Natural killer cell (primary cell): Measurements from ENCODE around the gene RREB1. TPM values are rescaled to one million over a fixed set of nuclear protein-coding genes. Genes with fewer than 3 reads are reported as not detected.

ENCODE experiments used
- ATAC-seq, 3 donors: fragments of 150-1000 bp in 2 of 3; fragments of 200-7000 bp in 1 of 3; cut with Tn5 transposase; 1 replicate in 1 of 3; 2 replicates in 2 of 3; pipeline ENCODE4 v1.10.0; 2021; ENCODE audit warnings: mild to moderate bottlenecking in 2 of 3, moderate library complexity in 2 of 3
- DNase-seq, 2 donors: peaks; one replicate each; pipeline versions ENCODE4 v3.0.0 to v3.0.0-alpha.2; 2013 to 2021; ENCODE audit warnings: mixed read lengths in 1 of 2
- H3K27ac ChIP-seq: one replicate; pipeline ENCODE4 v1.5.1; 2013; ENCODE audit warnings: mild to moderate bottlenecking, low read length
- H3K27me3 ChIP-seq: one replicate; pipeline ENCODE4 v1.6.1; 2013; ENCODE audit warnings: low read length; ENCODE audit not compliant: control insufficient read depth, insufficient read depth
- H3K36me3 ChIP-seq: one replicate; pipeline ENCODE4 v1.6.1; 2013; ENCODE audit warnings: low read length; ENCODE audit not compliant: control insufficient read depth, insufficient read depth
- H3K4me1 ChIP-seq: one replicate; pipeline ENCODE4 v1.6.1; 2013; ENCODE audit warnings: low read length; ENCODE audit not compliant: control insufficient read depth, insufficient read depth
- H3K4me3 ChIP-seq: one replicate; pipeline ENCODE4 v1.5.1; 2013; ENCODE audit warnings: low read length
- H3K9me3 ChIP-seq: one replicate; pipeline ENCODE4 v1.6.1; 2013; ENCODE audit warnings: low read length; ENCODE audit not compliant: control insufficient read depth, insufficient read depth
- H3K27ac Mint-ChIP-seq, 2 donors: one replicate each; pipeline ENCODE4 v1.8.0; 2022; ENCODE audit warnings: mild to moderate bottlenecking in 2 of 2, mixed read lengths in 2 of 2, moderate library complexity in 1 of 2
- H3K27me3 Mint-ChIP-seq, 2 donors: one replicate each; pipeline ENCODE4 v1.8.0; 2022; ENCODE audit warnings: low read depth in 2 of 2, mixed read lengths in 2 of 2
- H3K36me3 Mint-ChIP-seq: one replicate; pipeline ENCODE4 v1.8.0; 2022; ENCODE audit warnings: mixed read lengths
- H3K4me1 Mint-ChIP-seq, 2 donors: one replicate each; pipeline ENCODE4 v1.8.0; 2022; ENCODE audit warnings: mixed read lengths in 2 of 2
- H3K4me3 Mint-ChIP-seq: one replicate; pipeline ENCODE4 v1.8.0; 2022; ENCODE audit warnings: mild to moderate bottlenecking, moderate library complexity, mixed read lengths
- H3K9me3 Mint-ChIP-seq, 2 donors: one replicate each; pipeline ENCODE4 v1.8.0; 2022; ENCODE audit warnings: mixed read lengths in 2 of 2
- WGBS: methylation state at CpG from one replicate; pipeline ENCODE4 v1.1.7; 2013; ENCODE audit warnings: missing lambda C conversion rate; ENCODE audit not compliant: insufficient coverage; 5-methylcytosine and 5-hydroxymethylcytosine counted together
- intact Hi-C: fragments of 100-400 bp; cut with micrococcal nuclease; formaldehyde crosslinking; loops from one replicate; pipeline ENCODE4 v1.14.2; 2022
- total RNA-seq, 4 donors: library from RNA; stranded (reverse); fragments of 120-200 nt in 1 of 4; gene quantifications; one replicate each; pipeline versions ENCODE4 v1.2.3 to v1.2.4, GENCODE V29; 2013 to 2022
- TF ChIP-seq, protein P1 (sequence below): fragments of 200-600 bp; IDR thresholded peaks from one replicate; pipeline ENCODE4 v1.8.0; 2022; ENCODE audit warnings: antibody characterized with exemption

The RREB1 gene
- total RNA-seq, 3 donors from 2014 or later (not counting 1 experiment from before 2014, with no cell fraction given): 42.2 to 51.8 (median 44.0) TPM

DNA sequence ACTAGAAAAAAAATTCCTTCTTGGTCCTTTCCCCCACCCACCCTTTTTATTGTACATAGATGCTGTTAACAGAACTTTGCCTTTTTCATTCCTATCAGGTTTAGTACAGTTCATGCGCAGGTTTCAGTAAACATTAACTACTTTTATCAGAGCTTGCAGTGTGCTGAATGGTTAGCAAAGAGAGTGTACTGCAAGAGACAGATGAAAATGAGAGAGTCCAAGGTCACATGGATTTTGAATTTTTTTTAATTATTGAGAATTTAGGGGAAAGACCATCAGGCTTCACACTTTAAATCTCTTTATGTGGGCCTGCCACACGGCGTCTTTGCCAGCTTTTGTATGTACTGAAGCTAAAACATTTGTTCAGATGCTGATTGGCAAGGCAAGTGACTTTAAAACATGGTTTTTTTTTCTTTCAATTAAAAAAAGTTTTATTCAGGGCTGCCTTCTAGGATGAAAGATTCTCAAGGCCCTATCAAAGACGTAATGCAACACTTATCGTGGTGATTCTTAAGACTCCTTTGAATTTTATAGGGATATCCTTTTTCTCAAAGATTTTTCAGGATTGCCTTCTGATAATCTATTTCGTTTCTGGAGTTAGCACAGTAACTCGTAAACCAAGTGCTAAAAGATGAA lies 32.2 kb downstream of the RREB1 start:
- H3K27ac Mint-ChIP-seq: peak overlapping the region; percentile 70 to 85
- TF ChIP-seq, protein P1, sequence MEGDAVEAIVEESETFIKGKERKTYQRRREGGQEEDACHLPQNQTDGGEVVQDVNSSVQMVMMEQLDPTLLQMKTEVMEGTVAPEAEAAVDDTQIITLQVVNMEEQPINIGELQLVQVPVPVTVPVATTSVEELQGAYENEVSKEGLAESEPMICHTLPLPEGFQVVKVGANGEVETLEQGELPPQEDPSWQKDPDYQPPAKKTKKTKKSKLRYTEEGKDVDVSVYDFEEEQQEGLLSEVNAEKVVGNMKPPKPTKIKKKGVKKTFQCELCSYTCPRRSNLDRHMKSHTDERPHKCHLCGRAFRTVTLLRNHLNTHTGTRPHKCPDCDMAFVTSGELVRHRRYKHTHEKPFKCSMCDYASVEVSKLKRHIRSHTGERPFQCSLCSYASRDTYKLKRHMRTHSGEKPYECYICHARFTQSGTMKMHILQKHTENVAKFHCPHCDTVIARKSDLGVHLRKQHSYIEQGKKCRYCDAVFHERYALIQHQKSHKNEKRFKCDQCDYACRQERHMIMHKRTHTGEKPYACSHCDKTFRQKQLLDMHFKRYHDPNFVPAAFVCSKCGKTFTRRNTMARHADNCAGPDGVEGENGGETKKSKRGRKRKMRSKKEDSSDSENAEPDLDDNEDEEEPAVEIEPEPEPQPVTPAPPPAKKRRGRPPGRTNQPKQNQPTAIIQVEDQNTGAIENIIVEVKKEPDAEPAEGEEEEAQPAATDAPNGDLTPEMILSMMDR: no peak
- H3K4me1 ChIP-seq: peaks cover 26% of the 10 kb centered on the region
- DNase-seq: no peak
- peaks cover 47 to 49% of the 10 kb centered on the region in 2 donors for H3K4me1 Mint-ChIP-seq
- H3K27me3 Mint-ChIP-seq: no peaks in the 10 kb centered on the region
- ATAC-seq: no peak
- no peaks in the 10 kb centered on the region for H3K9me3 Mint-ChIP-seq
- no peaks in the 10 kb centered on the region for H3K36me3 ChIP-seq
- no peak overlapping the region for H3K27ac ChIP-seq
- H3K9me3 ChIP-seq: no peaks in the 10 kb centered on the region
- no peak overlapping the region for H3K4me3 ChIP-seq
- intact Hi-C loops: loop anchor here (2.0 kb wide), 1 partner anchor 15 kb away; no protein-coding TSS in a partner anchor
- WGBS: 99% methylated on average over 6 of the region's 7 CpGs
- H3K36me3 Mint-ChIP-seq: no peaks in the 10 kb centered on the region
- H3K4me3 Mint-ChIP-seq: peak overlapping the region; percentile 89
- H3K27me3 ChIP-seq: no peaks in the 10 kb centered on the region

DNA sequence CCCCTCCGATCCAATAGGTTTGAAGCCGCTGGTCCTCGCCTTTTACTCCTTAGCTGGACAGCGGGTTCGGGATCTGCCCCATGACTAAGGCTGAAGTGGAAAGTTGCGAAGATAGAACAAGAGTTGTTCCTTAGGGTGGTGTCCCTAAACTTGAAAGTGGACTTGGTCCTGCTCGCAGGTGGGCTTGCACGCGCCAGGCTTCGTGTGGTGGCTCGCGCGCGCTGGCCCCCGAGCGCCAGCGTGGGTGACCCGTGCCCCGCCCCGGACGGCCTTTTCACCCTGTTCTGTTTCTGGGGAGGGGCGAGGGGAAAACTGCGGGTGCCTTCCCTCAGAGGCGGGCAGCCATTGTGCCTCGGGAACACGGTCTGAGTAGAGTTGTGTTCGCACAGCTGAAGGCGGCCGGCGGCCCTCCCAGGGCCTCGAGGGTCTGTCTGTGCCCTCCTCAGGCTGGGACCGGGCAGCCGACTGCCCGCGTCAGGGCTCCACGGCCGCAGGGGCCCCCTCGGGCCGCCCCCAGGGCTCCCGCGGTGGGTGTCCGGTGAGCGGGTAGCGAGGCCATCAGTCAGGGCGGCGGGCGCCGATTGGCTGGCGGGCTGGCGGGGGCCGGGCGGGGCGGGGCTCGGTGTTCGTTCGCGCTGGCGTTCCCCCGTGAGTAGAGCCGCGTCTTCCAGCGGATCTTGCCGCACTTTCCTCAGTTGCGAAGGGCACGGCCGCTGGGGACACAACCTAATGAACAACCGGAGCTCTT lies 33.0 kb downstream of the RREB1 start:
- Histone ChIP-seq H3K36me3 (no peaks in the 10 kb centered on the region), H3K27me3 (no peaks in the 10 kb centered on the region), H3K27ac (peak overlapping the region; percentile 72), H3K4me1 (peaks cover 31% of the 10 kb centered on the region), H3K4me3 (peak overlapping the region; percentile 64), H3K9me3 (no peaks in the 10 kb centered on the region)
- H3K36me3 Mint-ChIP-seq: no peaks in the 10 kb centered on the region
- 6% methylated on average over 66 of the region's 67 CpGs for WGBS
- intact Hi-C loops: loop anchor here (2.0 kb wide), 1 partner anchor 14 kb away; no protein-coding TSS in a partner anchor
- H3K4me1 Mint-ChIP-seq: peaks cover 47 to 52% of the 10 kb centered on the region in 2 donors
- H3K9me3 Mint-ChIP-seq: no peaks in the 10 kb centered on the region
- H3K4me3 Mint-ChIP-seq: peak overlapping the region; percentile 89
- peak overlapping the region; percentile 70 to 85 for H3K27ac Mint-ChIP-seq
- DNase-seq (peak; percentile 84 to 85), ATAC-seq (peak; percentile 93 to 96 (median 96))
- TF ChIP-seq, protein P1: no peak
- H3K27me3 Mint-ChIP-seq: no peaks in the 10 kb centered on the region

DNA sequence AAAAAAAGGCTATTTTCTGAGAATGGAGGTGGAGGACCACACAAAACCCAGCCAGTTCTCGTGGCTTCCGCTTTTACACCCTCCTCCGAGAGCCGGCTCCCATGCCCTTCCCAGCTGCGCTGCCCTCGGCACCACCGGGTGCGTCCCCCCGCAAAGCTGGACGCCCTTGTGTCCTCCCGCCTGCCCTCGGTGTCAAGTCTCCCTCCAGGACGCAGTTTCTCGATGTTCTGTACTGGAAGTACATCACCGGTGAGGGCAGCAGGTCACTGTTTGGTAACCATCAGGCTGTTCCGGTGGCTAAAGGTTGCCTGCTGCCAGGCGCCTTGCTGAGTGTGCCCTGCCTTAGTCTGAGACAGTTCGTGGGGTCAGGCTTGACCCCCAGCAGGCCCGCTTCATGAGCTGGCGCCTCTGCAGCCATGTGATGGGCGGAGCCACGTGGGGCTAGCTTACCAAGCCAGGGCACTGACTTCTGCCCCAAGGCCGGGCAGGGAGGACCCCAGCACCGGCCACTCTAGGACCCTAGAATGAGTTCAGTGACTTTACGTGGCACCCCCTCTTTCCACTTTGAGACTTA lies 34.6 kb downstream of the RREB1 start:
- TF ChIP-seq, protein P1: no peak
- Mint-ChIP-seq H3K36me3 (no peaks in the 10 kb centered on the region), H3K9me3 (no peaks in the 10 kb centered on the region), H3K27me3 (no peaks in the 10 kb centered on the region), H3K4me1 (peaks cover 54 to 58% of the 10 kb centered on the region in 2 donors), H3K27ac (peak overlapping the region; percentile 11 to 18), H3K4me3 (peak overlapping the region; percentile 17)
- 97% methylated on average over 25 of the region's 25 CpGs for WGBS
- H3K4me1 ChIP-seq: peaks cover 38% of the 10 kb centered on the region
- DNase-seq (no peak), ATAC-seq (no peak)
- H3K36me3 ChIP-seq: no peaks in the 10 kb centered on the region
- intact Hi-C loops: no loop called here
- no peaks in the 10 kb centered on the region for H3K27me3 ChIP-seq
- H3K27ac ChIP-seq: no peak overlapping the region
- H3K9me3 ChIP-seq: no peaks in the 10 kb centered on the region
- H3K4me3 ChIP-seq: no peak overlapping the region
